HG02973 (cell line): ENCODE measurements around the gene CBFA2T3.

Source experiments
- ATAC-seq: cut with Tn5 transposase; IDR thresholded peaks from one replicate; pipeline ENCODE4 v1.9.1; 2021; ENCODE audit warnings: moderate library complexity; ENCODE audit not compliant: unreplicated experiment

Gene CBFA2T3

GRCh38 chr16:88999457-89000206 is 22.6 kb upstream of the CBFA2T3 start:
- no peak for ATAC-seq

- ATAC-seq, result no peak
These were observed 18.9 kb upstream of the CBFA2T3 start for GRCh38 chr16:88995746-88996535.

- no peak for ATAC-seq
These were observed 18.2 kb upstream of the CBFA2T3 start for GRCh38 chr16:88995194-88995593.

- ATAC-seq, result no peak
These were observed 17.7 kb upstream of the CBFA2T3 start for GRCh38 chr16:88994695-88995094.

- ATAC-seq, result no peak
These were observed 17.1 kb upstream of the CBFA2T3 start for GRCh38 chr16:88993946-88994600.

- no peak for ATAC-seq
These were observed 16.3 kb upstream of the CBFA2T3 start for GRCh38 chr16:88993166-88993761.

- no peak for ATAC-seq
These were observed 15.6 kb upstream of the CBFA2T3 start for GRCh38 chr16:88992351-88993165.

GRCh38 chr16:88991813-88992350 is 14.9 kb upstream of the CBFA2T3 start:
- no peak for ATAC-seq

- ATAC-seq, result no peak
These were observed 13.0 kb upstream of the CBFA2T3 start for GRCh38 chr16:88989852-88990547.

- no peak for ATAC-seq
These were observed 12.2 kb upstream of the CBFA2T3 start for GRCh38 chr16:88988980-88989811.

GRCh38 chr16:88985521-88985920 is 8.5 kb upstream of the CBFA2T3 start:
- no peak for ATAC-seq

- no peak for ATAC-seq
These were observed 7.0 kb upstream of the CBFA2T3 start for GRCh38 chr16:88983771-88984687.

- ATAC-seq, result no peak
These were observed 6.2 kb upstream of the CBFA2T3 start for GRCh38 chr16:88983165-88983564.

GRCh38 chr16:88982286-88983084 is 5.5 kb upstream of the CBFA2T3 start:
- no peak for ATAC-seq

- no peak for ATAC-seq
These were observed 2.5 kb upstream of the CBFA2T3 start for GRCh38 chr16:88979353-88980015.

- ATAC-seq, result peak; percentile 42
These were observed 1.8 kb upstream of the CBFA2T3 start for GRCh38 chr16:88978608-88979346.
